ENCODE data around the gene APOA1. TPM values are rescaled to one million over a fixed set of nuclear protein-coding genes. Genes with fewer than 3 reads are reported as not detected.

Gene APOA1
- total RNA-seq, 1 experiment from 2014 or later: not detected

DNA sequence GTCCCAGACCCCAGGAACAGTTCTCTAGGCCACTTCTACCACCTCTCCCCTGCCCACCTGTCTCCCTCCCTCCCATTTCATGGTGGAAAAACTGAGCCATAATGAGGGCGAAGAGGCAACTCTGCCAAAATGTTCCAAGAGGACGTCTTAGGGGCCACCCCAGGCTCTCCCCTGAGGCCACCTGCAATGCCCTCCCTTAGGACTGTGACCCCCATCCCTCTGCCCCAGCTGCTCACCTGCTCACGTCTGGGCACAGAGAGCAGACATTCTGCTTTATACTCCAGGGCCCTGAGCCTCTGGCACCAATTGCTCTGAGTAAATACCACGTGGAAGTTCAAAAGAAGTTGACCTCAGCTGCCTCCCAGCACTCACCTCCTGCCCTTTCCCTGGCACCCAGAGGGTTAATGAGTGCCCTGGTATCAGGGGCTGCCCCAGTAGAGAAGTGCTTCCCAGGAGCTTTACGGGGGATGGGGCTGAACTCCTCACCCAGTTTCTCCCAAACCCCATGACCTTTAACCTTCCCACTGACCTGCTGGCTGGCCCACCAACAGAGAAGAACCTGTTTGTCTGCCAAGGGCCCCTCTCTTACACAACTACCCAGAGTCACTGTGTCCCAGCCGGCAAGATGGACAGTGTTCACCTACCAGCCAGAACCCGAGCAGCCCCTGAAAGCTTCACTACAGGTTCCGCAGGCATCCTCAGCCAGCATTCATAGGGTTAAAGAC is 45.1 kb downstream of the APOA1 start:
- no peaks in the 10 kb centered on the region for H4K20me1 ChIP-seq (ENCODE audit: insufficient read depth)
- DNase-seq: no peak
- no TSS peak for BruUV-seq (replicated peaks)
- H3F3A ChIP-seq (ENCODE audit: insufficient read depth, low read depth): peaks cover 5% of the 10 kb centered on the region
- POLR2A ChIA-PET (ENCODE audit: unreplicated experiment): no interaction called here
- intact Hi-C loops (cut with micrococcal nuclease; ENCODE audit: unreplicated experiment): no loop called here
- H3K36me3 ChIP-seq (ENCODE audit: low read depth): no peaks in the 10 kb centered on the region
- H3K79me2 ChIP-seq (ENCODE audit: low read depth): peaks cover 5% of the 10 kb centered on the region
- H3K9me3 ChIP-seq (ENCODE audit: insufficient read depth, low read depth): no peaks in the 10 kb centered on the region
- no peak overlapping the region for H3K27ac ChIP-seq
- H3K4me1 ChIP-seq (replicated peaks; ENCODE audit: insufficient read depth): peaks cover 13% of the 10 kb centered on the region
- no peak overlapping the region for H2AFZ ChIP-seq
- no peaks in the 10 kb centered on the region for H3K9me2 ChIP-seq (ENCODE audit: insufficient read depth)
- no peak overlapping the region for H3K4me2 ChIP-seq
- TF ChIP-seq CTCF (conservative IDR thresholded peaks at IDR 0.05): no peak
- no peak for TF ChIP-seq EZH2 (IDR thresholded peaks at IDR 0.05; ENCODE audit: low read depth)
- H3K4me3 ChIP-seq: no peak overlapping the region
- H3K27me3 ChIP-seq (ENCODE audit: insufficient read depth, low read depth): no peaks in the 10 kb centered on the region
- CTCF ChIA-PET: no interaction called here

DNA sequence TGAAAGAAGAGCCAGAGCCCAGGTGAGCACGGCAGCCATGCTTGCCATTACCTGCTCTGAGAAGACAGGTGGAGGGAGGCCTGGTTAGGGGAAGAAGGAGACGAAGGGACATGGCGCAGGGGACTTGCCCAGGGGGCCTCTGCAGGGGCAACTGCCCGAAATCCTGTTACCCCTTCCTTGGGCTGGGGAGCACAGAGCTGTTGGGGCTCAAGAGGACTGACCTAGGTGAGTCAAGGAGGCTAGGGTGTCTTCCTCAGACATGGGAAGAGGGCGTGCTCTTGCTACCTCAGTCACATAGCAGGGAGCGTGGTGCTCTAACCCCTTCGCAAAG is 45.6 kb downstream of the APOA1 start, which contains the start of gene APOA5:
Gene APOA5, minus strand, starts transcription at position 67 of the 331 bp plus-strand sequence. Its CDS starts 19 bp downstream, at position 48.
- Histone ChIP-seq H3K4me1 (replicated peaks; ENCODE audit: insufficient read depth) (peaks cover 17% of the 10 kb centered on the region), H3K27ac (no peak within 1 kb of the TSS), H3K9me3 (ENCODE audit: insufficient read depth, low read depth) (no peaks in the 10 kb centered on the region), H4K20me1 (ENCODE audit: insufficient read depth) (no peaks in the 10 kb centered on the region), H3K79me2 (ENCODE audit: low read depth) (peaks cover 10% of the 10 kb centered on the region), H3F3A (ENCODE audit: insufficient read depth, low read depth) (peaks cover 5% of the 10 kb centered on the region), H3K4me3 (no peak within 1 kb of the TSS), H3K36me3 (ENCODE audit: low read depth) (no peaks in the 10 kb centered on the region), H3K4me2 (no peak within 1 kb of the TSS), H2AFZ (no peak within 1 kb of the TSS), H3K27me3 (ENCODE audit: insufficient read depth, low read depth) (no peaks in the 10 kb centered on the region), H3K9me2 (ENCODE audit: insufficient read depth) (no peaks in the 10 kb centered on the region)
- no peak for TF ChIP-seq EZH2 (IDR thresholded peaks at IDR 0.05; ENCODE audit: low read depth)
- TF ChIP-seq CTCF (conservative IDR thresholded peaks at IDR 0.05): no peak
- CTCF ChIA-PET: interaction anchor here (1.0 to 2.0 kb wide), 4 partner anchors 22 to 314 kb away, joined by 3 to 16 read pairs (median 7); no protein-coding TSS in a partner anchor
- intact Hi-C loops (cut with micrococcal nuclease; ENCODE audit: unreplicated experiment): loop anchor here (1.0 to 2.0 kb wide), 2 partner anchors 307 to 315 kb away; partner anchors contain the start of gene SIK3
- BruUV-seq (replicated peaks): no TSS peak
- POLR2A ChIA-PET (ENCODE audit: unreplicated experiment): no interaction called here
- DNase-seq: no peak

DNA sequence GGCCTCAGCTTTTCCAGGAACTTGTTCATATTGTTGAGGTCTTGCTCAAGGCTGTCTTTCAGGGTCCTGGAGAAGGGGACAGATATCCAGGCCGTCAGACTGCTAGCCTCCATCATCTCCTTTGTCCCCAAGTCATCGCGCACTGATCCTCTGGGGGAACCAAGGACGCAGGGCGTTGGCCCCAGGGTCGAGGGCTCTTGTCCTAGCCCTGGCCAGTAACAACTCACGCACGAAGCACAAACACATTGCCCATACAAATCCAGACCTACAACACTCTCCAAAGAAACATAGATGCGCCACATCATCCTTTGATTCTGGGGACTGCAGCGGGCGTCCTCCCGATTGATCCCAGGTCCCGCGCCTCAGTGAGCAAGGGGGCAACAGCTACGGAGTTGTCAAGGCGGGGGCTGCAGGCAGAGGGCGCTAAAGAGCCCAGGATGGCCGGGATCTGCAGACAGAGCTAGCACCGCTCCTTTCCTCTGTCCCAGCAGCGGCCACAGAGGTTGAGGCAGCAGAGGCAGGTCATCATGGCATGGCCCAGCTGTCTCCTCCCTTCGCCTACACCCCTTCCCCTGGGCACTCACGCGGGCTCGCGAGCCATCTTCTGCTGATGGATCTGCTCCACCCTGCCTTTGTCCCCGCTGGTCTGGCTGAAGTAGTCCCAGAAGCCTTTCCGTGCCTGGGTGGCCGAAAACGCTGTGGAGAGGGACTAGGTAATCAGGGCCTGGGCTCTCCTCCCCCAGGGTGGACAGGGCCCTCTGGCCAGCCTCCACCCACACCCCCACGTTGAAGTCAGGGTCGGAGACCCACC is 46.2 kb downstream of the APOA1 start:
- Histone ChIP-seq H3K4me3 (no peak overlapping the region), H3K9me3 (ENCODE audit: insufficient read depth, low read depth) (no peaks in the 10 kb centered on the region), H3K9me2 (ENCODE audit: insufficient read depth) (no peaks in the 10 kb centered on the region), H4K20me1 (ENCODE audit: insufficient read depth) (no peaks in the 10 kb centered on the region), H2AFZ (no peak overlapping the region), H3K79me2 (ENCODE audit: low read depth) (peaks cover 16% of the 10 kb centered on the region), H3K27me3 (ENCODE audit: insufficient read depth, low read depth) (no peaks in the 10 kb centered on the region), H3F3A (ENCODE audit: insufficient read depth, low read depth) (peaks cover 5% of the 10 kb centered on the region), H3K4me1 (replicated peaks; ENCODE audit: insufficient read depth) (peaks cover 20% of the 10 kb centered on the region), H3K36me3 (ENCODE audit: low read depth) (0 out of 2 replicates have a peak, but pooled peaks cover 3% of the 10 kb centered on the region), H3K4me2 (no peak overlapping the region), H3K27ac (no peak overlapping the region)
- ChIA-PET CTCF (interaction anchor here (0.5 to 2.0 kb wide), 5 partner anchors 21 to 315 kb away, joined by 3 to 16 read pairs (median 6); no protein-coding TSS in a partner anchor), POLR2A (ENCODE audit: unreplicated experiment) (interaction anchor here (0.5 kb wide), 1 partner anchor 307 kb away, joined by 3 read pairs; the partner anchor contains the start of gene SIK3)
- peak; percentile 50 to 63 for DNase-seq
- TF ChIP-seq CTCF (conservative IDR thresholded peaks at IDR 0.05) (peak; percentile 87), EZH2 (IDR thresholded peaks at IDR 0.05; ENCODE audit: low read depth) (no peak)
- intact Hi-C loops (cut with micrococcal nuclease; ENCODE audit: unreplicated experiment): loop anchor here (1.0 to 2.0 kb wide), 2 partner anchors 308 to 315 kb away; partner anchors contain the start of gene SIK3
- no TSS peak for BruUV-seq (replicated peaks)

Measured in PC-9 (cell line).